ENCODE data around the gene TXNIP.

TXNIP gene

DNA sequence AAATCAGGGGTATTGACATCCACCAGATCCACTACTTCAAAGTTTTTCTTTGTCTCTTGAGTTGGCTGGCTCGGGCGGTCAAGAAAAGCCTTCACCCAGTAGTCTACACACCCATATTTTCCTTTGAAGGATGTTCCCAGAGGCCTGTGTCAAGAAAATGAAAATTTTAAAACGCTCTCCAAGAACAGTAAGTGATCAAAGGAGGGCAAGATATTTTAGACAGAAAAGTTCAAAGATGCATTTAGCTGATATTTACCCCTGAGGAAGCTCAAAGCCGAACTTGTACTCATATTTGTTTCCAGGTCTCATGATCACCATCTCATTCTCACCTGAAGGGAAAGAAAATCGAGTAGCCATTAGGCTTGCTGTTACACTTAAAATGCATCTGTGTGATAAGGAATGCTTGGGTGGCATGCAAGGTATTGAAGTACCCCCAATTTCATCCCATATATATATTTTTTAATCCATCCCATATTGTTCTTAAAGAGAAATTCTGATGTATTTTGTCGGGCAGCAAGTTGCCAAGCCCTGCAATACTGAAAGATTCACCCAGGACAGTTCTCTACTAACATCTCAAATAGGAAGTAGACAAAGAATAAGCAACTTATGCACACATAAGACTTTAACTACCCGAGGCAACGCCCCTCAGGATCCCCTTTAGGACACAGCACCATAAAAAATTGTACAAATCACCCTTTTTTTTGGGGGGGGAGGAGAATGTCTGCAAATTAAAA, 1.1 kb downstream of the TXNIP start:
- TF ChIP-seq ZNF274 (IDR thresholded peaks at IDR 0.05; ENCODE audit: low read depth, low read length) = no peak
- peak overlapping the region; percentile 100 for H3K4me3 ChIP-seq (ENCODE audit: low read length)

GRCh38 chr1:145994391-145995120, 1.8 kb downstream of the TXNIP start:
- peak overlapping the region; percentile 100 for H3K4me3 ChIP-seq (ENCODE audit: low read length)
- TF ChIP-seq ZNF274 (IDR thresholded peaks at IDR 0.05; ENCODE audit: low read depth, low read length) = no peak

DNA sequence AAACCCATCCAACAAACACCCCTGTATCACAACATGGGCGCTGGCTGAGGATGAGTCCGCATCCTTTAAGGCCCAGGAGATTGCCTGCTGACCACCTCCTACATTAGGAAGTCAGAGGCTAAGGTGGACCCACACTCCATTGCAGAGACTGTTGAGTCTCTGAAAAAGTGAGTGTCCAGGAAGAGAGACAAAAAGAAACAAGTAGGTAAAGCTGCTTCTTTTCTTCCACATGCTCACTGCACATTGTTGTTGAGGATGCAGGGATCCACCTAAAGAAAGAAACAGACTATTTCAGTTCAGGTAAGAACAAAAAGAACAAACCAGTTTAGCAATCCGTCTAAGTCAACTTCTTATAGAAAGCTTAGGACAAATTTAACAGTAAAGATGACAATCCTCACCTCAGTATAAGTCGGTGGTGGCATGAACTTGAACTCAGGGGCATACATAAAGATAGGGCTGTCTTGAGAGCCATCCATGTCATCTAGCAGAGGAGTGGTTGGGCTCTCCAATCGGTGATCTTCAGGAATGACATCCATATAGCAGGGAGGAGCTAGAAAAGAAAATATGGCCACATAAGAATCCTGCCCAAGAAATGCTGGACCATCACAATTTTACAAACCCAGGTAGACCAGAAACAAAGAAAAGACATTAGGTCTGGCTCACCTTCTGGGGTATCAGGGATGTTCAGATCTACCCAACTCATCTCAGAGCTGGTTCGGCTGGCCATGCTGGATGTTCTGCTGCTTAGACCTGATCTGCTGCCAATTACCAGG, 2.6 kb downstream of the TXNIP start:
- peak overlapping the region; percentile 100; the same call in 1 of the 2 replicates for H3K4me3 ChIP-seq (ENCODE audit: low read length)
- no peak for TF ChIP-seq ZNF274 (IDR thresholded peaks at IDR 0.05; ENCODE audit: low read depth, low read length)

DNA sequence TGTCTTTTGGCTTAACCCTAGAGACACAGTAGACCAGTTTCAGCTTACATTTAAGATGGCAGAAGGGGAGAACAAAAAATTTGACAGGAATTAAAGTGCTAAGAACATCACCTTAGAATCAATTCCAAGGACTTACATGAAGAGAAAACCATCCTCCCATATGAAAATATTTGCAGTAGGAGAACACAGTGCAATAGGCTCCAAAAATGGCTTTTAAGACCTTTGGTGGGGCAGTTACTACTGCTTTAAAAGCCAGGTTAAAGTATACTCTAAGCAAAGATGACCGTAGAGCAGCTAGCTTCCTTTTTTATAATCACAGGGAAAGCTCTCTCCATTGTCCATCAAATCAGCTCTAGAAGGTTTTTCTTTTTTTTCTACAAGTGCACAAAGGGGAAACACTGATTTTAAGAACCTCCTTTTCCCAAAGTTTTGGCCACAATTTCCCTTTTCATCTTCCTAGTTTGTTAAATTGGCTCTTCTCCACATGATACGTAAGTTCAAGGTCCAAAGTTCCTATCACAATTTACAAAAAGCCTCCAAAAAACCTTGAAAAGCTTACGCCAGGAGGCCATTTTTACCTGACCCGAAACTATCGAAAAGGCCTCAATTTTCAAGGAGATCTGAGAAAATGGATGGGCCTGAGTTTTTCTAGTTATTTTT, 3.3 kb downstream of the TXNIP start:
- H3K4me3 ChIP-seq (ENCODE audit: low read length) = no peak overlapping the region; the same call in 1 of the 2 replicates
- no peak for TF ChIP-seq ZNF274 (IDR thresholded peaks at IDR 0.05; ENCODE audit: low read depth, low read length)

- no peak for TF ChIP-seq ZNF274 (IDR thresholded peaks at IDR 0.05; ENCODE audit: low read depth, low read length)
- no peak overlapping the region for H3K4me3 ChIP-seq (ENCODE audit: low read length)
These were observed 3.9 kb downstream of the TXNIP start for GRCh38 chr1:145992502-145992936.

DNA sequence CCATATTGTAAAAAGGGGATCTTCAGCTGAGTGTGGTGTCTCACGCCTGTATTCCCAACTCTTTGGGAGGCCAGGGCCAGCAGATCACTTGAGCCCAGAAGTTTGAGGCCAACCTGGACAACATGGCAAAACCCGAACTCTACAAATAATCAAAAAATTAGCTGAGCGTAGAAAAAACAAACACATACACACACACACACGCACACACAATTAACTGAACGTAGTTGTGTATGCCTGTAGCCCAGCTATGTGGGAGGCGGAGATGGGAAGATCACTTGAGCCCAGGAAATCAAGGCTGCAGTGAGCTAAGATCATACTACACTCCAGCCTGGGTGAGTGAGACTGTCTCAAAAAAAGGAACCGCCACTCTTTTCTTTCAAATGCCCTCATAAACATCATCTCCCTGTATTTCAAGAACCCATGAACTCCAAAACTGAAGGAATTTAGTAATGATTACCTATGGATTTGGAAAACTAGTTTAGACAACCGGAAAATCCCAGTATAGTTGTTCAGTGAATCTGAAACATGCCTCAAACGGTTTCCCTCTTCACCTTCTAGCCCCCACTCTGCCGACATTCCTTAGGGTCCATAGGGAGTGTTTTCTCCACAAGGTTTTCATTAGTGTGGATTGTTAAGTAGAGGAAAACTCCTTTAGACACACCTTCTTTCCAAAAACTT, 4.5 kb downstream of the TXNIP start:
- TF ChIP-seq ZNF274 (IDR thresholded peaks at IDR 0.05; ENCODE audit: low read depth, low read length) = no peak
- no peak overlapping the region for H3K4me3 ChIP-seq (ENCODE audit: low read length)

DNA sequence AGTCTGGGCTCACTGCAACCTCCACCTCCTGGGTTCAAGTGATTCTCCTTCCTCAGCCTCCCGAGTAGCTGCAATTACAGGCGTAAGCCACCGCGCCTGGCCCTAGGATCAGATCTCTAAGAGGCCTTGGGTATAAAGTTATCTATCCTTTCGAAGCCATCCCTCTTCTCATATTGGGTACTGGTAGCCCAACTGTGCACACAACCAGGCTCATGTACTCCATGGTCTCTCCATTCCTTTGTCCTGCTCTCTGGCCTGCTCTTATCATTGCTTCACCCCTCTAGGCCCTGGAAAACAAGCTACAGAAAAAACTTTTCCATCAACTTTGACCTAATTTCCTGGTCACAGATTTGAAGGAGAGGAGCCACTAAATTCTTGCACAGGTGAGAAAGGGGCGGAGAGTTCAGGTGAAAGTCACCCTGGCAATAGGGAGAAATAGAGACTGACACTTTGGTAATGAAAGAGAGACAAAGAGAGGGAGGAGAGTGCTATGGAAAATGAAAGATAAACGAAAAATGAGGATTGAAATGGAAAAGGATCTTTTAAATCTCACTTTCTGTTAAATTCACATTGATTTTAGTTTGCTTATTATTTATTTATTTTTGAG, 6.0 kb downstream of the TXNIP start:
- no peak for TF ChIP-seq ZNF274 (IDR thresholded peaks at IDR 0.05; ENCODE audit: low read depth, low read length)
- no peak overlapping the region for H3K4me3 ChIP-seq (ENCODE audit: low read length)

DNA sequence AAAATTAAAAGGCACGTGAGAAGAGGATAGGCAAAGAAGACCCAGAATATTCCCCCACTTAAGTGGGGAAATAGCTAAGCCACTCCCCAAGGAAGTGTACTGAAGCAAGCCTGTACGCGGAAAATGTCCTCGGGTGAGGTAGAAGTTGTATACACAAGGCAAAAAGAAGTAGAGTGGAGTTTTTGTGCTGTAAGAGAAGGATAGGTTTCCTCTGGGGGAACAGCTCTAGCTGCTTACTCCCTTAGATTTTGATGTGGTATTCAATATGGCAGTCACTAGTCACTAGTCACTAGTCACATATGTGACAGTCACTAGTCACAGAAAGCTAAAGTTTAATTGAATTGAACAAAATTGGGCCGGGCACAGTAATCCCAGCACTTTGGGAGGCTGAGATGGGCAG, 7.6 kb downstream of the TXNIP start:
- no peak overlapping the region for H3K4me3 ChIP-seq (ENCODE audit: low read length)
- no peak for TF ChIP-seq ZNF274 (IDR thresholded peaks at IDR 0.05; ENCODE audit: low read depth, low read length)

- no peak for TF ChIP-seq ZNF274 (IDR thresholded peaks at IDR 0.05; ENCODE audit: low read depth, low read length)
- H3K4me3 ChIP-seq (ENCODE audit: low read length) = no peak overlapping the region
These were observed 8.5 kb downstream of the TXNIP start for GRCh38 chr1:145987926-145988325.

DNA sequence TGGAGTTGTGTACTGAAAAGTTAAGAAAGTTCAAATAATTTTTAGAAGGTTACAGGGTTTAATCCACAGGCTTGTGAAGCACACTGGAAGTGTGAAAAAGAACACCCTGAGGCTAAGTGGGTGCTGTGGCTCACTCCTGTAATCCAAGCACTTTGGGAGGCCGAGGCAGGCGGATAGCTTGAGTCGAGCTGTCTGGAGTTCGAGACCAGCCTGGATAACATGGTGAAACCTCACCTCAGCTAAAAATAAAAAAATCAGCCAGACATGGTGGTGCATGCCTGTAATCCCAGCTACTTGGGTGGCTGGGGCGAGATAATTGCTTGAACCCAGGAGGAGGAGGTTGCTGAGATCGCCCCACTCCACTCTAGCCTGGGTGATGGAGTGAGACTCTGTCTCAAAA, 9.8 kb downstream of the TXNIP start:
- TF ChIP-seq ZNF274 (IDR thresholded peaks at IDR 0.05; ENCODE audit: low read depth, low read length) = no peak
- no peak overlapping the region for H3K4me3 ChIP-seq (ENCODE audit: low read length)

- TF ChIP-seq ZNF274 (IDR thresholded peaks at IDR 0.05; ENCODE audit: low read depth, low read length) = no peak
- no peak overlapping the region for H3K4me3 ChIP-seq (ENCODE audit: low read length)
These were observed 10.6 kb downstream of the TXNIP start for GRCh38 chr1:145985502-145986439.

DNA sequence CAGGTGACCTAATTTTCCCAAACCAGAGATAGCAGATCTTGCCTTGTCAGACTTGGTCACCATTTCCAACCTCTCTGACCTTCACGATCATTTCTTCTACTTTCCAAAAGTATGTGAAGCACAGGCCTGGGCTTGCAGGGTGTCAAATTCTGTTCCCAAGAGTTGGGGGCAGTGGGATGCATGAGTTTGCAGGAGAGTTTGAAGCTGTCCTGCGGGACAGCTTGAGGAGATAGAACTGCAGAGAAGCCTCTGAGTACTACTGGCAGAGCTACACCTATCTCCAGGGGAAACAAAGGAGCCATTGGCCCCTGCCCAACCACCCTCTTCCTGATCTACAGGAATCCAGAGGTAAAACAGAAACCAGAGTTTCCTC, 11.3 kb downstream of the TXNIP start:
- H3K4me3 ChIP-seq (ENCODE audit: low read length) = no peak overlapping the region
- TF ChIP-seq ZNF274 (IDR thresholded peaks at IDR 0.05; ENCODE audit: low read depth, low read length) = no peak

Measured in GM08714 (cell line).